NCI-H2107 treated with DMSO at 0.1 percent for 48 hours (cell line): ENCODE results near the gene FOXJ3.

Experiments used
- DNase-seq: peaks from one replicate; lab custom pipeline; 2025; ENCODE audit not compliant: unreplicated experiment; lab: John Stamatoyannopoulos, UW

Gene FOXJ3

DNA sequence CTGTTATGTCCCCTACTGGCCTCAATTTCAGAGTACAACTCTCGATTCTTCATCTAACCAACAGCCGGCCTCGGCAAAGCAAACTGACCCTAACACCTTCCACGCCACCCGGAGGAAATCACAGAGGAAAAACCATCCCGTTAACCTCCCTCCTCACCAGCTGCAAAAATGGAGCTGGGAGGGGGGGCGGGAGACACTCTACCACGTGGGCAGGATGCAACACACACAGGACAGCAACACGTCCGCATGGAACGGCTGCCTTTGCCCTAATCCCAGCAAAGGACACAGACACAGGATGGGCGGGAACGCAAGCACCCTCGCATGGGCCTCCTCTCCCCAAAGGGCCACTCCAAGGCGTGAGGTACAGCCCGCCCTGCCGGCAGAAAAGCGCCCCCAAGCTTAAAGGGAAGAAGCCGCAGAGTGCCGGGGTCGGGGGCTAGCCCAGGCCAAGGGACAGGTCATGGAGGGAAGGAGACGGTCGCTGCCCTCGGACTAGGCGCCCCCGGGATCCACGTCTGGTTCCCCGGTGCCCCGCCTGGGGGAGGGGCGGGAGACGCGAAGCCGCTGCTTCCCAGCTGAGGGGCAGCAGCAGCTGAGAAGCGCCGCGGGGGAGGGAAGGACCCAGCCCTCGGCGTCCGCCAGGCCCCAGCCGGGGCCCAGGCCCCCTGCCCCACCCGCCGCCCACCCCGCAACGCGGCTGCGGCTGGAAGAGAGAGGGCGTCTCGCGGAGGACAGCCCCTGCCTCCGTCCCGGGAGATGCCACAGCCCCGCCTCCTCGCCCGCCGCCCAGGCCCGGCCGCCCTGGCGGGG, 590 bp downstream of the FOXJ3 start:
- peak; percentile 49 for DNase-seq

DNA sequence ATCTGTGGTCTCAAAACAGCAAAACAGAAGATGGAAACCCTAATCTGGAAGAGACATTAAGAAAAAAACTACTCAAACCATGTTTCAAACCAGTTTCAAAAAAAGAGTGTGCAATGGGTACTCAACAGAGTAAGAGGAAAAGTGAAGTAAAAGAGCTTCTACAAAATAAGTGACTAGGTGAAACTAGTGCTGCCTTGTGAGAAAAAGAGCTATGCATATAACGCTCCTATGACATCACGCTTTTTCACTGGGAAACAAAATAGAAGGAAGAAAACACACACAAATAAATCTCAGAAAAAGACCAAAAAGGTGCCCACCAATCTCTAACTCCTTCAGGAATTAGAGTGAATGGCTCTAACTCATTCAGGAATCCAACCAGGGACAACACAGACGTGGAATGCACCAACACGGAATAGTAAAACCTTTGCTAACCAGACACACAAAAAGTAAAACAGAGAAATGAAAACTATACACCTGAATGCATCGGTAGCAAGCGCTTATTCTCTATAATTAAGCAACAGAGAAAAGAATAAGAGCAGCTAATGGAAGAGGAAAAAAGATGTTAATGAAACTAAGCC, 1.3 kb downstream of the FOXJ3 start:
- no peak for DNase-seq

DNA sequence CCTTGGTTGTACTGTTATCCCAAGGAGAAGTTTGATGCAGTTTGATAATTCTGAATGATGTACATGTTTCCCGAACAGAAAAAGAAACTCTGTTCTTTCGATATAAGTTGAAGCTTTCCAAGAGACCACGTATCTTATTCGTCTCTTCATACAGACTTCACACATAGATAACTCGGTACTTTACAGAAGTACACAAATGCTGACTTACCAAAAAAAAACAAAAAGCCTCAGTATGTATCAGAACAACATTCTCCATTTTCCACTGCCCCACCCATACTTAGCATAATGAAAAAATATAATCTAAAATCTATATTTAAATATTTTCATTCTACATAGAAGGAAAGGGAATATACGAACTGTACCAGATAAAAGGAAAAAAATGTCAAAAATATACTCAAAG, 2.2 kb downstream of the FOXJ3 start:
- DNase-seq = no peak

DNA sequence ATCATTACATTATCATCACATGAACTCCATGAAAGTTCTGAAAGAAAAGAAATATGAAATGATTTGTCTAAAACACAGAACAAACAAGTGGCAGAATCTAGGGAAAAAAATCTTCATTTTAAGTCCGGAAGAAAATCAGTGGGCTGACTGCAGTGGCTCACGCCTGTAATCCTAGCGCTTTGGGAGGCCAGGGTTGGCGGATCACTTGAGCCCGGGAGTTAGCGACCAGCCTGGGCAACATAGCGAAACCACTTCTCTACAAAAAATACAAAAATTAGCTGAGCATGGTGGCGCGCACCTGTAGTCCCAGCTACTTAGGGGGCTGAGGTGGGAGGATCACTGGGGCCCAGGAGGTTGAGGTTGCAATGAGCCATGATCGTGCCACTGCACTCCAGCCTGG, 4.8 kb downstream of the FOXJ3 start:
- no peak for DNase-seq

DNA sequence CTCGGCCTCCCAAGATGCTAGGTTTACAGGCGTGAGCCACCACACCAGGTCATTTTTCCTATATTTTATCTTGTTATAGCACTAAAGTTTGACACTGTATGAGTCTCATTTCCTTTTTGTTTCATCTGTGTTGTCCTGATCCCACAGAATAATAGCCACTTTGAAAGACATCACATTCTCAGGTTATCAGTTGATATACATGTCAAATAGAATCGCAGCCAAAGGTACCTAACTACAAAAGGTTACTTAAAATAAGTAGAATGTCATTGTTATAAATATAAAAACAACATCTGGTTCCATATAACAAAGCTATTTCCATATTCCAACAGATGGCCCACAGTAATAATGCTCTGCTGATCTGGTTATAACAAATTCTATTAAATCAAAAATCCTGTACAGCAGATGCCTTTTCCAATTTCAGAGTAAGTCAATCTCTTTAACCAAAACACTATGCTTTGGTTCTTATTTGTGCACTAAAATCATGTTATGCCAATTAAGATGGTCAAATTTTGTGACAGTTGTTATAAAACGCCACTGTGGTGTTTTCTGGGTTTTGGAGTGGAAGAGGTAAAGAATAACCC, 6.0 kb downstream of the FOXJ3 start:
- DNase-seq = no peak

DNA sequence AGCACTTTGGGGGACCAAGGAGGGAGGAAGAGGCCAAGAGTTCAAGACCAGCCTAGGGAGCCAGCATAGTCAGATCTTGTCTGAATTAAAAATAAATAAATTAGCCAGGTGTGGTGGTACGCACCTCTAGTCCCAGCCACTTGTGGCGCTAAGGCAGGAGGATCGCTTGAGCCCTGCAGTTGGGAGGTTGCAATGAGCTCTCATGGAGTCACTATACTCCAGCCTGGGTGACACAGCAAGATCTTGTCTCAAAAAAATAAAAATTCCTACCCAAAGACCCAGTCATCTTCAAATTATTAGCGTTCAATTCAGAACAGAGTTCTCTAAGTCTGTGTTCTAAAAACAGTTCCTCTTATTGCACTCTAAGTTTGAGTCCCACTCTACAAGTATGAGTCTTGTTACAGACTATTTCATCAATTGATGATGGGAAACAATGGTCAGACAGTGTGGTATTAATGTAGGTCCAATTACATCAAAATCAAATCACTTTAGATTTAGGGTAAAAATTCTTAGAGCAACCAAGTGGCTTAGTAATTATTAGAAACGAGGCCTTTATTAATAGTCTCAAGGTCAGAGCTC, 6.9 kb downstream of the FOXJ3 start:
- no peak for DNase-seq

DNA sequence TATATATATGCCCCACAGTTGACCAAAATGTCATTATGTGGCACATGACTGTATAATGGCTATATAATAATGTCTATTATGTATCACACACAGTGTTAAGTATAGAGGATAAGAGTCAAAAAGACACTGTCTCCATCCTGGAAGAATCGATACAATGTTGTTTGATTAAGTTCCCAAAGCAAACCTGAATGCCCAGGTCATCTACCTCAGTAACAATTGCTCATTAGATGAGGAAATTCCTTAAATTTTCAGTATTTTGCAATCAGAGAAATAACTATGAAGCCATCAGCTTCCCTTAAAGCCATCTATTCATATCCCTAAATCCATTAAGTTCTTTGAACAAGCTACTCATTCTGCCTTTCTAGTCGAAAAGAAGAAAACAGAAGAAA, 10.0 kb downstream of the FOXJ3 start:
- DNase-seq = no peak

DNA sequence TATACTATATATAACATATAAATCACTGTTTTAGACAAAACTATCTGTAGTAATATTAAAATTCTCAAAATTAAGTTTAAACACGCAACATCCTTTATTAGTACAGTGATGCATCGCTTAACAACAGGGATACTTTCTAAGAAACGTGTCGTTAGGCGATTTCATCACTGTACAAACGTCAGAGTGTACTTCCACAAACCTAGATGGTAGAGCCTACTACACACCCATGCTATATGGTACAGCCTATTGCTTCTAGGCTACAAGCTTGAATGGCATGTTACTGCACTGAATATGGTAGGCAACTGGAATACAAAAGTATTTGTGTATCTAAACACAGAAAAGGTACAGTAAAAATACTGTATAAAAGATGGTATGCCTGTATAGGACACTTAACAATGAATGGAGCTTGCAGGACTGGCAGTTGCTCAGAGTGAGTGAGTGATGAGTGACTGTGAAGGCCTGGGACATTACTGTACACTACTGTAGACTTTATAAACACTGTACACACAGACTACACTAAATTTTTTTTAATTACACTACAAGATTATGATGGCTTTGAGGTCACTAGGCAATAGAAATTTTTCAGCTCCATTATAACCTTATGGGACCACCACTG, 10.5 kb downstream of the FOXJ3 start:
- no peak for DNase-seq

DNA sequence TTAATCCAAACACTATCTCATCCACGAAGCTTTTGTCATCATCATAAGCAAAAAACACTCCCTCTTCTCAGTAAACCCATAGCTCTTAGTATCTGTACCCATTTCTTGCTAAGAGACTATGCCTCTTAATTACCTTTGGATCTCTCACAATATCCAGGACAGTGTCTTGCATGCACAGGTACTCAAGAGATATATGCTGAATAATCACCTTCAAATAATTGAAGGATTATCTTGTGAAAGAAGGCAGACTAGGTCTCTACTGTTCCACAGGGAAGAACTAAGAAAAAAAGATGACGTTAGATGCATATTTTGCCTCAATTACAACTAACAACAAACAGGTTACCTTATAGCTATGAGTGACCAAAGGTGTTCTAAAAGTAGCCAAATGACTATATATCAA, 11.5 kb downstream of the FOXJ3 start:
- no peak for DNase-seq

DNA sequence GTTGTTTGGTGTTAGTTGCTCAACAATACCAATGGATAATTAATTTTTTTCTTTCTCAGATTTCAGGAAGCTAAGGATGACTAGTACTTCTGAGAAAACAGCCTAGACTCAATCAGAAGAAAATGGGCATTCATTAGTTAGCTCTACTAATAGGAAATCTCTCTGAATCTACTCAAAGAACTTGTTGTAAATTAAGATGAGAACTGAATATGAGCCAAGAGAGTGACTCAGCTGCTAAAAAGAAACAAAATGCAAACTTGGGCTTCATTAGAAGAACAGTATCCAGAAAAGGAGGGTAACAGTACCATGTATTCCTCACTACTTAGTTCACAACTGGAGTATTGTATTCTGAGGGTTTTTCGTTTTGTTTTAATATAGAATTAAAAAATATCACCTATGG, 12.5 kb downstream of the FOXJ3 start:
- DNase-seq = no peak

DNA sequence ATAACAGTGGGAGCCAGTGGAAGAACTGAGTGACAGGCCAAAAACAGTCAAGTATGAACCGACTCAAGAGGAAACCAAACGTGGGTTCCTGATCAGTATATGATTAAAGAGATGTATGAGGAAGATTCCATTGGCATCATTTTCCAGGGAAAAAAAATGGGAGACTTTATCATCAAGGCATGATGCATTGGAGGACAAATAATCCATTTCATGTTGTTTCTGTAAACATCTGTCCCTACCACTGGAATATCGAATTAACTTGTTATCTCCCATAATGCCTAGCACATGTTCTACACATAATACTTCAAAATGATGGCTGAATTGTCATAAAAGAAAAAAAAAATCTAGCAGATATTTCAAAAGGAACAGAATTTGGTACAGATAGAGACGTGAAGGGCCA, 13.3 kb downstream of the FOXJ3 start:
- DNase-seq = no peak

DNA sequence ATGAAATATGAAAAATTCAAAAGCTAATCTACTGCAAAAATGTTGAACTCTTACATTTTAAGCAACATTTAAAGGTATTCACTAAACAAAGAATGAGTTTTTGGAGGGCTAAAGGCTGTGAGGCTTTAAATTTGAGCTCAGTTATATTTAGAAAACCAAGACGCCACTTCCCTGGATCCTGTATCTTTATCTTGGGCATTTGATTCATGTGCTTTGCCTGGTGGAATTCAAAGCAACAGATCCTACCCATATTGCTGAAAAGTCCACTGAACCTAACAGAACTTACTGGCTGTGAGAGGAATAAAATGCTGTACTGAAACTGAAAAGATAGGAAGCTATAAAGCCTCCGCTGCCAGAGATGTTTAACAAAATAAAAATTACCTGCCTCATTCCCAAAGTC, 14.3 kb downstream of the FOXJ3 start:
- DNase-seq = no peak

DNA sequence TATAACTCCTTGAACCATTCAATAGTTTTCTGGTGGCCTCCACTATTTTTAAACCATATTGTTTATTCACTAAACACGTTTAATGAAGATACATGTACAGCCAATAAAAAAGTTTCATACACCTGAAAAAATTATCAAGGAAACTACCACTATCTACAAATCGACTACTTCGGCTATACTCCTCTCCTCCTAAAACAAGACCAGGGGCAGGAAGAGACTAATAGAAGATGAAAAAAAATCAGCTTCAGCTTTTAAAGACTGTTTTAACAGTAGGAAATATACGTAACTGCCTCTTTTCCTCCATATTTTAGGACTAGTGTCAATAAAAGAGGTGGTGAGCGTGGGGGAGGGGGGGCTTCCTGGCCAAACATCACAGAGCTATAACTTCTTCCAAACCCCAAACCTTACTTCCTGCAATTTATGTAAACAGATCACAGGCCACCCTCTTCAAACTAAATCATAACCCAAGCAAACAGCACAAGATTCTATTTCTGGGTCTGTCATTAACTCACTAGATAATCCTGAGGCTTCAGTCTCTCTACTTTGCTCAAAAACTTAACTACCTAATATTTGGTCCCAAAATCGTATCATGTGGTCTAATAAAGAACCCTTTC, 15.1 kb downstream of the FOXJ3 start:
- no peak for DNase-seq

DNA sequence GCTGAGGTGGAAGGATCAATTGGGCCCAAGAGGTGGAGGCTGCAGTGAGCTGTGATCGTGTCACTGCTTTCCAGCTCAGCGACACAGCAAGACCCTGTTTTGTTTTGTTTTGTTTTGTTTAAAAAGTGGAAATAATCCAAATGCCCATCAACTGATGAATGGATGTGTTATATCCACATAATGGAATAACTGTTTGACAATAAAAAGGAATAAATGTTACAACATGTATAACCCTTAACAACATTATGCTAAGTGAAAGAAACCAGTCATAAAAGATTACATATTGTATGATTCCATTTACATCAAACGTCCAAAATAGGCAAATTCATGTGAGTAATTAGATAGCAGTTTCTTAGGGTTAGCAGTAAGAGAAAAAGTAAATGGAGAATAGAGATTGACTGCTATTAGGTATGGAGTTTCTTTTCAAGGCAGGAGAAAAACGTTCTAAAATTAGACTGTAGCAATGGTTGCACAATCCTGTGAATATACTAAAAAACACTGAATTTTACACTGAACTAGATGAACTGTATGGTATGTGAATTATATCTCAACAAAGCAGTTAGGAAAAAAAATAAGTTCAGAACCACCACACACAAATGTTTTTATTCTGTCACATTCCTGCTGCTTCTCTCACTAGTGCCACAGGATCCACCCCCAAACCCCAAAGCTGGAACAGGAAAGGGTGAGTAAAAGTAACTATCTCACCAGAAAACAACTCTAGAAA, 15.7 kb downstream of the FOXJ3 start:
- no peak for DNase-seq

DNA sequence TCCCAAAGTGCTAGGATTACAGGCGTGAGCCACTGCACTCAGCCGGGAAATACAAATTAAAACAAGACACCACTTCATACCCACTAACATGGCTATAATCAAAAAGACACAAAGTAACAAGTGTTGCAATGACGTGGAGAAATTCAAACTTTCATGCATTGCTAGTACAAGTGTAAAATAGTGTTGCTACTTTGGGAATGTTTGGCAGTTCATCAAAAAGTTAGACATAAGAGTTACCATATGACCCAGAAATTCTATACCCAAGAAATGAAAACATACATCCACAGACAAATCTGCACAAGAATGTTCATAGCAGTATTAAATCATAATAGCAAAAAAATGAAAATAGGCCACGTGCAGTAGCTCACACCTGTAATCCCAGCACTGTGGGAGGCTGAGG, 16.4 kb downstream of the FOXJ3 start:
- no peak for DNase-seq

DNA sequence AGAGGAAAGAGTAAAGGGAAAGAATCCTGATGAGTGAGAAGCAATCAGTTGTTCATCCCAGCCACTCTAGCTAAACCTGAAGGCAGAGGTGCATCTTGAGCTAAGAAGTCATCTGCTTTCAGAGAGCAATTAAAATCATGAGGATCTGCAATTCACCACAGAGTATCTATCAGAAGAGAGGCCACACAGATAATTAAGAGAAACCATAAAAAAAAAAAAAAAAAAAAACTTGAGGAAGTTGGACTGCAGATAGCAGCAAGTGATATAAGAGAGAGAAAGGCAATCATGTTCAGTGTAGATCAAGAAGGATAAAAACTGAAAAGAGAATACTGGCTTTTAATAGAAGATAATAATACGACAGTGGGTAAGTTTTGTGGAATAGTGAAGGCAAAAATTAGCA, 17.7 kb downstream of the FOXJ3 start:
- no peak for DNase-seq

DNA sequence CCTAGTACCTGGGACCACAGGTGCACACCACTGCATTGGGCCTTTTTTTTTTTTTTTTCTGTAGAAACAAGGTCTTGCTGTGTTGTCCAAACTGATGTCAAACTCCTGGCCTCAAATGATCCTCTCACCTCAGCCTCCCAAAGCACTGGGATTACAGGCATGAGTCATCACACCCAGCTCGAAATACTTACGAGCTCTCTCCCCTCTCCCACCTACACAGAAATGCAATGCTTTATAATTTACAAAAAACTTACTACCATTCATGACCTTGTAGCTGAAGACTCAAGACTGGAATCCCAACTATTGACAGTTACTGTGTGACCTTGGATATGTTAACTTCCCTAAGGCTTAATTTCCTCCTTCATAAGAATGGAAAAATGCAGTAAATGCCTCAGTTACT, 18.7 kb downstream of the FOXJ3 start:
- DNase-seq = no peak

DNA sequence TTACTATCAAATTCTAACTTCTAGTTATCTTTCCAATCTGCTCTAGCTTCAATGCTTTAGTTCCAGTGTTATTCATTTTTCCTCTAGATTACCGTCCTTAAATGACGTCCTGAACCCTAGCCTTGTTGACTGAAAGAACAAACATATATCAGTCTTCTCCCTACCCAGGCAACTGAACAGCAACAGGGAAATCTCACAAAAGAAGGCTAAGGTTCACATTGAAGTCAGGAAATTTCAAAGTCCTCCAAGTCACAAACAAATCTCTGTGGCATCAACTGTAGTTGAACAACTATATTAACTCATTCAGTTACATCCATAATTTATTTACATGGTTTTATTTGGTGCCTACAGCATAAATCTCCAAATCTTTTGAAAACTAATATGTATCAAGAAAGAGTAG, 19.5 kb downstream of the FOXJ3 start:
- no peak for DNase-seq

DNA sequence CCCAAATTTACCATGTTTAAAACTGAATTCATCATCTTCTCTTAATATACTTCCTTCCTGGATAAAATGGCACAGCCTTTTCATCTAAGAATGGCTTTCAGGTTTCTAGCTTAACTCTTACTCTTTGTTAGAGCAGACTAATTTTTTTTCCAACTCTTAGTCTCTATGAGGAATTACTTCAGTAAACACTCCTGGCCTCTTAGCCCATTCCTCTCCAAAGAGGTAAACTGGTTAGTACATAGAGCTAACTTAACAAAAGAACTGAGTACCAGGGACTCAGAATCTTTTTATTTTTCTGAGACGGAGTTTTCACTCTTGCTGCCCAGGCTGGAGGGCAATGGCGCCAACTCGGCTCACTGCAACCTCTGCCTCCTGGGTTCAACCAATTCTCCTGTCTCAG, 21.1 kb downstream of the FOXJ3 start:
- no peak for DNase-seq

DNA sequence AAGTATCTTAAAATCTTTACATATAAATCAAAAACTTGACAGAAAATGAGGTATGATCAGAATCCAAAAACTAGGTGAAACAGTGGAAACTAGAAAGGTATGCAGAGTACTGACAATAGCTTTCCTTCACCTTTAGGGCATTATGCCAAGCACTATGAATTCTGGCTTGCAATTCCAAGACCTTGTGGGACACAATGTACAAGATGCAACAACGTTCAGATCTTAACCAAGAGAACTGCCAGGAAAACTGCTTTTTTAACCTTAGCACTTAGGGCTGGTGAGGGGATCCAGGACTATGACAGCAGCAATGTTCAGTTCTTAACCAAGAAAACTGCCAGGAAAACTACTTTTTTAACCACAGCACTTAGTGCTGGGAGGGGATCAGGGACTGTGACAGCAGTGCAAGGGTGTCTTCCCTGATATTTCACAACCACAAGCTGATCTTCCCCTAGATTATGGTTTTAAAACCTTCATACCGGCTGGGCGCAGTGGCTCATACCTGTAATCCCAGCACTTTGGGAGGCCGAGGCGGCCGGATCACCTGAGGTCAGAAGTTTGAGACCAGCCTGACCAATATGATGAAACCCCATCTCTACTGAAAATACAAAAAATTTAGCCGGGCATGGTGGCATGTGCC, 22.3 kb downstream of the FOXJ3 start:
- DNase-seq = no peak
